Measurements from ENCODE around the gene PTPN3.

DNA sequence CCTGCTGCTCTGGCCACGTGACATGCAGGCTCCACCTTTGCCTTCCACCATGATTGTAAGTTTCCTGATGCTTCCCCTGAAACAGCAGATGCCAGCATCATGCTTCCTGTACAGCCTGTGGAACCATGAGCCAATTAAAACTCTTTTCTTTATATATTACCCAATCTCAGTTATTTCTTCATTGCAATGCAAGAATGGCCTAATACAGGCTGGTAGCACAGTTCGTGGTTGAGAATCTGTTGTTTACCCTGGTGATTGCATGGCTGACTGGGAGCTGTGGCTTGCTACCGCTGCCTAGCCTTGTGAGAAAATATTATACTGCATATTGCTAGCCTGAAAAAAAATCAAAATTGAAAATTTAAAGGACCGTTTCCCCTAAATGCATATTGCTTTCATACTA is 44.8 kb upstream of the PTPN3 start:
- no peak for TF ChIP-seq JUNB (IDR thresholded peaks at IDR 0.05; ENCODE audit: unreplicated experiment)
- TF ChIP-seq, protein P1, sequence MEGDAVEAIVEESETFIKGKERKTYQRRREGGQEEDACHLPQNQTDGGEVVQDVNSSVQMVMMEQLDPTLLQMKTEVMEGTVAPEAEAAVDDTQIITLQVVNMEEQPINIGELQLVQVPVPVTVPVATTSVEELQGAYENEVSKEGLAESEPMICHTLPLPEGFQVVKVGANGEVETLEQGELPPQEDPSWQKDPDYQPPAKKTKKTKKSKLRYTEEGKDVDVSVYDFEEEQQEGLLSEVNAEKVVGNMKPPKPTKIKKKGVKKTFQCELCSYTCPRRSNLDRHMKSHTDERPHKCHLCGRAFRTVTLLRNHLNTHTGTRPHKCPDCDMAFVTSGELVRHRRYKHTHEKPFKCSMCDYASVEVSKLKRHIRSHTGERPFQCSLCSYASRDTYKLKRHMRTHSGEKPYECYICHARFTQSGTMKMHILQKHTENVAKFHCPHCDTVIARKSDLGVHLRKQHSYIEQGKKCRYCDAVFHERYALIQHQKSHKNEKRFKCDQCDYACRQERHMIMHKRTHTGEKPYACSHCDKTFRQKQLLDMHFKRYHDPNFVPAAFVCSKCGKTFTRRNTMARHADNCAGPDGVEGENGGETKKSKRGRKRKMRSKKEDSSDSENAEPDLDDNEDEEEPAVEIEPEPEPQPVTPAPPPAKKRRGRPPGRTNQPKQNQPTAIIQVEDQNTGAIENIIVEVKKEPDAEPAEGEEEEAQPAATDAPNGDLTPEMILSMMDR (conservative IDR thresholded peaks at IDR 0.05; ENCODE audit: low read depth in 2 of 2): no peak
- TF ChIP-seq, protein P2, sequence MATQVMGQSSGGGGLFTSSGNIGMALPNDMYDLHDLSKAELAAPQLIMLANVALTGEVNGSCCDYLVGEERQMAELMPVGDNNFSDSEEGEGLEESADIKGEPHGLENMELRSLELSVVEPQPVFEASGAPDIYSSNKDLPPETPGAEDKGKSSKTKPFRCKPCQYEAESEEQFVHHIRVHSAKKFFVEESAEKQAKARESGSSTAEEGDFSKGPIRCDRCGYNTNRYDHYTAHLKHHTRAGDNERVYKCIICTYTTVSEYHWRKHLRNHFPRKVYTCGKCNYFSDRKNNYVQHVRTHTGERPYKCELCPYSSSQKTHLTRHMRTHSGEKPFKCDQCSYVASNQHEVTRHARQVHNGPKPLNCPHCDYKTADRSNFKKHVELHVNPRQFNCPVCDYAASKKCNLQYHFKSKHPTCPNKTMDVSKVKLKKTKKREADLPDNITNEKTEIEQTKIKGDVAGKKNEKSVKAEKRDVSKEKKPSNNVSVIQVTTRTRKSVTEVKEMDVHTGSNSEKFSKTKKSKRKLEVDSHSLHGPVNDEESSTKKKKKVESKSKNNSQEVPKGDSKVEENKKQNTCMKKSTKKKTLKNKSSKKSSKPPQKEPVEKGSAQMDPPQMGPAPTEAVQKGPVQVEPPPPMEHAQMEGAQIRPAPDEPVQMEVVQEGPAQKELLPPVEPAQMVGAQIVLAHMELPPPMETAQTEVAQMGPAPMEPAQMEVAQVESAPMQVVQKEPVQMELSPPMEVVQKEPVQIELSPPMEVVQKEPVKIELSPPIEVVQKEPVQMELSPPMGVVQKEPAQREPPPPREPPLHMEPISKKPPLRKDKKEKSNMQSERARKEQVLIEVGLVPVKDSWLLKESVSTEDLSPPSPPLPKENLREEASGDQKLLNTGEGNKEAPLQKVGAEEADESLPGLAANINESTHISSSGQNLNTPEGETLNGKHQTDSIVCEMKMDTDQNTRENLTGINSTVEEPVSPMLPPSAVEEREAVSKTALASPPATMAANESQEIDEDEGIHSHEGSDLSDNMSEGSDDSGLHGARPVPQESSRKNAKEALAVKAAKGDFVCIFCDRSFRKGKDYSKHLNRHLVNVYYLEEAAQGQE (IDR thresholded peaks at IDR 0.05; ENCODE audit: unreplicated experiment): no peak
